ENCODE data around the gene LRP3.

LRP3 gene

GRCh38 chr19:33240181-33240771 is 46.1 kb downstream of the LRP3 start:
- DNase-seq: no peak

GRCh38 chr19:33241091-33241529 is 47.0 kb downstream of the LRP3 start:
- no peak for DNase-seq

GRCh38 chr19:33241530-33242101 is 47.5 kb downstream of the LRP3 start:
- DNase-seq: no peak

- no peak for DNase-seq
Observed at GRCh38 chr19:33242131-33242530, 48.0 kb downstream of the LRP3 start.

GRCh38 chr19:33242911-33243310 is 48.8 kb downstream of the LRP3 start:
- no peak for DNase-seq

GRCh38 chr19:33245948-33246708 is 52.0 kb downstream of the LRP3 start:
- no peak for DNase-seq

- no peak for DNase-seq
Observed at GRCh38 chr19:33246709-33247440, 52.7 kb downstream of the LRP3 start.

GRCh38 chr19:33247441-33247819 is 53.3 kb downstream of the LRP3 start:
- no peak for DNase-seq

GRCh38 chr19:33248104-33248503 is 54.0 kb downstream of the LRP3 start:
- DNase-seq: no peak

- DNase-seq: no peak
Observed at GRCh38 chr19:33248553-33248953, 54.4 kb downstream of the LRP3 start.

GRCh38 chr19:33248954-33249613 is 55.0 kb downstream of the LRP3 start:
- no peak for DNase-seq

- DNase-seq: no peak
Observed at GRCh38 chr19:33249740-33250366, 55.7 kb downstream of the LRP3 start.

GRCh38 chr19:33250500-33250899 is 56.4 kb downstream of the LRP3 start:
- DNase-seq: no peak

- DNase-seq: no peak
Observed at GRCh38 chr19:33251076-33251475, 56.9 kb downstream of the LRP3 start.

GRCh38 chr19:33251526-33252090 is 57.5 kb downstream of the LRP3 start:
- no peak for DNase-seq

GRCh38 chr19:33252418-33252962 is 58.4 kb downstream of the LRP3 start:
- DNase-seq: no peak

- no peak for DNase-seq
Observed at GRCh38 chr19:33252971-33253370, 58.8 kb downstream of the LRP3 start.

- no peak for DNase-seq
Observed at GRCh38 chr19:33254245-33254824, 60.2 kb downstream of the LRP3 start.

GRCh38 chr19:33255781-33256180 is 61.7 kb downstream of the LRP3 start:
- DNase-seq: no peak

GRCh38 chr19:33256261-33256660 is 62.1 kb downstream of the LRP3 start:
- DNase-seq: no peak

- DNase-seq: no peak
Observed at GRCh38 chr19:33257828-33258227, 63.7 kb downstream of the LRP3 start.
